ENCODE data around the gene PPIL3.

The PPIL3 gene

DNA sequence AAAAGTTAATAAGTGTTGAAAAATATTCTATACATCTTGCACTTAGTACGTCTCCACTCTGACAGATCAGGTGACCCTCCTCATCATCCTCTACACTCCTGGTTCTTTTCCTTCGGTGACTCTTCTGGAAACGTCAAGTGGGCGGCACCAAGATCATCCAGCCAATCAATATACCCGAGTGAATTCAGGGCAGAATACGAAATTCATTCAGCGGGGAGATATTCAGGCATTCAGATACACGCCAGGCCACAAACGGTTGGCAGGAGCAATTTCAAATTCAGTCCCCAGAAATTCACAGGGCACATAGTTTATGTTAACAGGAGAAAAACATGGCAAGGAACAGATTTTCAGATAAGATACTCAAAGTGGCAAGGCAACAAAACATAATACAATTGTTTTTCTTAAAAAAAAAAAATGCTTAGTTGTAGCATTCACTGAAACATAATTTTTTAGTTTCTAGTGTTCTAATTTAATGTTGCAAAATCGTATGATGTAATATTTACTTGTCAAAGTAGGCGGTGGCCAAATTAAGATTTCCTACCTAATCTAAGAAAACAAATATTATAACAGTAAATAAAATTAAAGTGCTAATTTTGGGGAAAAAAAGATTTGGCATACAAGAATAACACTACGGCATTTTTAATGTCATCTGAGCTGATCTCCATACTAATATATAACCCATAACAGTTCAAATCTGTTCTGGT lies 28.6 kb downstream of the PPIL3 start:
- peak; percentile 50 for DNase-seq

GRCh38 chr2:200856806-200857205 lies 32.1 kb downstream of the PPIL3 start:
- no peak for DNase-seq

- DNase-seq: no peak
These were observed 36.3 kb downstream of the PPIL3 start for GRCh38 chr2:200852605-200853004.

DNA sequence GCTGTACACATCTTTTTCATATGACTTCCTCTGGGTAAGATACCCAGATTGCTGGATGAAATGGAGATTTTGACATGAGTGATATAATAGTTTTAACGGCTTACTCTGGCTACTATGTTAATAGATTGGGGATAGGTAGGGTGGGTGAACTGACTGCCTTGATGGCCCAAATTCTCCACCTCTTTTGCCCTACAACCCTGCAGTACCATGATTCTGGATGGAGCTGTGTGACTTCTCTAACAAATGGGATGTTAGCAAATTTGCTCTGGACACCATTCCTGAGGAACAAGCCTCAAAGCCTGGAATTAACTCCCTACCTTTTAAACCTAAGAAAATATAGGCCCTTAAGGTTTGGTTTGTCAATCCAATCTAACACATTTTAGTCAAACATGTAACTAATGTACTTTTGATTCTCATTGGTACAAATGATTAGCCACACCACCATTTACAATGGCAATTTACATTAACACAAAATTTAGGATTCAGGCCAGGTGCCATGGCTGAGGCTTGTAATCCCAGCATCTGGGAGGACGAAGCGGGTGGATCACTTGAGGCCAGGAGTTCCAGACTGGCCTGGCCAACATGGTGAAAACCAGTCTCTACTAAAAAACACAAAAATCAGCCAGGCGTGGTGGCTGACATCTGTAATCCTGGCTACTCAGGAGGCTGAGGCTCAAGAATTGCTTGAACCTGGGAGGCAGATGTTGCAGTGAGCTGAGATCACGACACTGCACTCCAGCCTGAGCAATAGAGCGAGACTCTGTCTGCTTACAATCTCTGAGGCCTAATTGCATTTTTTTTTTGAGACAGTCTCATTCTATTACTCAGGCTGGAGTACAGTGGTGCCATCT lies 37.3 kb downstream of the PPIL3 start:
- no peak for DNase-seq

DNA sequence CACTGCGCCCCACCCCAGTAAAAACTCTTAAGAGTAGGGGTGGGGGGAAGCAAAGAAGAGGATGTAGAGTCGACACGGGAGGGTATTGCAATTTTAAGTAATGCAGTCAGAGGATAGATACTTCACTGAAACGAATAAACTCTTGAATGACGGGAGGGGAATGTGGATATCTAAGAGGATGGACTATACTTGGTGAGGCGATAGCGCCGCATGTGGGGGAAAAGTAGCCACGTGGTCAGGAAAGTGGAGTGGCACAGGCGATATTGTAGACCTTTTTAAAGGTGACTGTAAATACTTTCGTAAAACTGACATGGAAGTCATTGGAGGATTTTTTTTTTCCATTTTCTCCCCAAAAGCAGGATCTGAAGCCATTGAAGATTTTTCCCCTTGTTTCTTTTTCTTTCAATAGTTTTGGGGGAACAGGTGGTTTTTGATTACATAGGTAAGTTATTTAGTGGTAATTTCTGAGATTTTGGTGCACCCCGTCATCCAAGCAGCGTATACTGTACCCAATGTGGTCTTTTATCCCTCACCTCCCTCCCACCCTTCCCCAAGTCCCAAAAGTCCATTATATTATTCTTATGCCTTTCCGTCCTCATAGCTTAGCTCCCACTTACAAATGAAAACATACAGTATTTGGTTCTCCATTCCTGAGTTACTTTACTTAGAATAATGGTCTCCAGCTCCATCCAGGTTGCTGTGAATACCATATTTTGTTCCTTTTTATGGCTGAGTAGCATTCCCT lies 38.2 kb downstream of the PPIL3 start:
- DNase-seq: no peak

DNA sequence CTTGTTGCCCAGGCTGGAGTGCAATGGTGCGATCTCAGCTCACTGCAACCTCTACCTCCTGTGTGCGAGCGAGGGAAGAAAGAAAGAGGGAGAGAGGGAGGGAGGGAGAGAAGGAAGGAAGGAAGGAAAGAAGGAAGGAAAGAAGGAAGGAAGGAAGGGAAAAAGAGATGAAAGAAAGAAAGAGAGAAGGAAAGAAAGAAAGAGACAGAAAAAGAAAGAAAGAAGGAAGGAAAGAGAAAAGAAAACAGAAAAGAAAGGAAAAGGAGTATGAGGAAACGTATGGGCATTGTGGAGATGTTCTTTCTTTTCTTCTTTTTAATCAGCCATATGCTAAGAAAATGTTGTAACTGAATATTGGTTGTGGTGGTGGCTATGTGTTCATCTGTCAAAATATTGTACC lies 40.9 kb downstream of the PPIL3 start:
- no peak for DNase-seq

DNA sequence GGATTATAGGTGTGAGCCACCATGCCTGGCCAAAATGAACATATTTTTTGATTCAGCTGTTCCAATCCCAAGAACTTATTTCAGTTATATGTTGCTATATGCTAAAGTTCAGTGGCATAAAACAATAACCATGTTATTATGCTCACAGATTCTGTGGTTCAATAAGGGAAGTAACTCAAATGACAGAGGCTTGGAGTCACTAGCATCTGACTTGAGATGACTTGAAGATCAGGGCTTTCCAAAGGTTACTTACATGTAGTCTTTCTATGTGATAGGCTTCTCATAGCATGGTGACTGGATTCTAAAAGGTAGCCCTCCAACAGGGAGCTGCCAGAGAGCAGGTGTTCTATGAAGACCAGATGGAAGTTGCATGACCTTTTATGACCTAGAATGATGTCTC lies 41.6 kb downstream of the PPIL3 start:
- DNase-seq: no peak

GRCh38 chr2:200845669-200846325 lies 43.1 kb downstream of the PPIL3 start:
- no peak for DNase-seq

DNA sequence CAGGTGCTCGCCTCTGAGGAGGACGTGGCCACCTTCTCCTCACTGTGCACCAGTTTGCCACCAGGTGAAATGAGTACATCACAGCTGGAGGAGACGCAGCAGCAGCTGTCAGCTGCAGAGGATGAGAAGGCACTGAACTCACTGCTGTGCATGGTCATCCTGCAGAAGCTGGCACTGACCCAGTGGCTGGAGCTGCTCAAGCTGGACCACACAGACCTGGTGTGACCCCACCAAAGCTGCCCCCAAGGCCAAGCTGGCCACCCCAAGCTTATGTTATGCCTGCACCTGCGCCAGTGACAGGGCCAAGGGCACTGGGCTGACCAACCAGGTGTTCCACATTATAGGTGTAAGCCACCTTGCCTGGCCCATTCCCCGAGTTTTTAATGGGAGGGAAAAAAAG lies 43.7 kb downstream of the PPIL3 start:
- no peak for DNase-seq

- DNase-seq: no peak
These were observed 44.6 kb downstream of the PPIL3 start for GRCh38 chr2:200843993-200844948.

DNA sequence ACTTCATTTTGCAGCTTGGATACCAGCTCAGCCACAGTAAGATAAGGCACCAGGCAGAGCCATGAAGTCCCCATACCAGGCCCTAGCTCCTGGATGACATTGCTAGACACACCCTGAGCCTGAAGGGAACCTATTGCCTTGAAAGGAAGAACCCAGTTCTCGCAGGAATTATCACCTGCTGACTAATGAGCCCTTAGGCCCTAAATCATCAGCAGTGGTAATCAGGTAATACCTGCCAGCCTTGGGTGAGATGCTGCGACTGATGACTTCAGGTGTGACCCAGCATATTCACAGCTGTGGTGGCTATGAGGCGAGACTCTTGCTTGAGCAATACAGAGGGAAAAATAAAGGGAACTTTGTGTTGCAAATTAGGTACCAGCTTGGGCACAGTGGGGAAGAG lies 49.4 kb downstream of the PPIL3 start:
- DNase-seq: no peak

- DNase-seq: no peak
These were observed 54.2 kb downstream of the PPIL3 start for GRCh38 chr2:200834701-200835100.

DNA sequence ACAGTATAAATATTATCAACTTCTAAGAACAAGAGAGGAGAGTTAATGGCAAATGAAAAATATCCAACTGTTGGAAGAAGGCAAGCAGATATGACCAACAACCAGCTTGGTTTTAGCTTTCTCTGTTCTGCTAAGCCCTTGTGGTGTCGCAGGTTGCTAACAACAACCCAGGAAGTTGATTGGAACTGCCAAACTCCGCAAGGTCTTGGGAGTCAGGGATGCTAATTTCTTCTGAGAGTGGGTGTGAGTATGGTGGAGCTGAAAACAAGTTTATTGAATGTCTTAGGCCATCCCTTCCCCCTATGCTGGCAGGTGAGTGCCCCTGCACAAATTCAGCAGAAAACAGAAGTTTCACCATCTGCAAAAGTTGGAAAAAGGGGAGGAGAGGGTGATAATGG lies 59.6 kb downstream of the PPIL3 start:
- no peak for DNase-seq

GRCh38 chr2:200828572-200829257 lies 60.2 kb downstream of the PPIL3 start:
- no peak for DNase-seq

DNA sequence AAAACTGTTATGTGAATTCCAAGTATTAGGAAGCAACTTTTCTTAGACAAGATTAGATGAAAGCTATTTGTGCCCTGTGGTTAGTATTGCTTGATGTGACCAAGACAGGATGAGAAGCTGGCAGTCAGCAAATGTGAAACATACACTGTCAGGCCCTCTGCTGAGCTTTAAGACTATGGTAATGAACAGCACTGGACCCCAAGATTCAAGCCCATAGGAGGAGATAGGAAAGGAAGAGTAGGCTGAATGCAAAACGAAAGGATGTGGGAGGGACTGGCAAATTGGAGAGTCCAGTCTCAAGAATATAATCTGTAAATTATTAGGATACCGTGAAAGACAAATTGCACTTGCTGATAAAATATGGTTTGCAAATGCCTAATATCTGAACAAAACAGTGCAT lies 60.8 kb downstream of the PPIL3 start:
- no peak for DNase-seq

GRCh38 chr2:200821686-200822245 lies 67.1 kb downstream of the PPIL3 start:
- DNase-seq: no peak
